GM23338 (cell line): Measurements from ENCODE around the gene GRIN2A. TPM values are rescaled to one million over a fixed set of nuclear protein-coding genes. Genes with fewer than 3 reads are reported as not detected.

Experiments
- ATAC-seq: fragments of 200-7000 bp; cut with Tn5 transposase; 3 replicates; pipeline ENCODE4 v1.9.1; 2020
- DNase-seq: peaks from one replicate; pipeline ENCODE4 v3.0.0-alpha.2; 2015; ENCODE audit warnings: low spot score
- H2AFZ ChIP-seq: fragments of 200-600 bp; sonication (generic); 2 replicates; pipeline ENCODE4 v1.8.0; 2016; ENCODE audit warnings: antibody characterized with exemption, mild to moderate bottlenecking, moderate library complexity
- H3F3A ChIP-seq: fragments of 200-600 bp; sonication (generic); replicated peaks from 2 replicates; pipeline ENCODE4 v1.8.0; 2017; ENCODE audit warnings: antibody characterized with exemption, mixed run types, low read depth
- H3K27ac ChIP-seq: fragments of 200-600 bp; sonication (generic); 2 replicates; pipeline ENCODE4 v1.6.1; 2016; ENCODE audit warnings: low read depth
- H3K27me3 ChIP-seq: fragments of 200-600 bp; sonication (generic); 2 replicates; pipeline ENCODE4 v1.8.0; 2016; ENCODE audit warnings: mild to moderate bottlenecking, mixed run types, moderate library complexity; ENCODE audit not compliant: insufficient read depth
- H3K36me3 ChIP-seq: fragments of 200-600 bp; sonication (generic); 2 replicates; pipeline ENCODE4 v1.8.0; 2016; ENCODE audit warnings: mild to moderate bottlenecking; ENCODE audit not compliant: insufficient read depth
- H3K4me1 ChIP-seq: fragments of 200-600 bp; sonication (generic); 2 replicates; pipeline ENCODE4 v1.8.0; 2016; ENCODE audit warnings: mild to moderate bottlenecking, moderate library complexity; ENCODE audit not compliant: insufficient read depth
- H3K4me2 ChIP-seq: fragments of 200-600 bp; sonication (generic); 2 replicates; pipeline ENCODE4 v1.7.1; 2017; ENCODE audit warnings: mixed run types
- H3K4me3 ChIP-seq: fragments of 200-600 bp; sonication (generic); 2 replicates; pipeline ENCODE4 v1.6.1; 2016; ENCODE audit warnings: mixed run types
- H3K79me2 ChIP-seq: fragments of 200-600 bp; sonication (generic); replicated peaks from 2 replicates; pipeline ENCODE4 v1.8.0; 2017; ENCODE audit warnings: mild to moderate bottlenecking; ENCODE audit not compliant: insufficient read depth
- H3K9me2 ChIP-seq: fragments of 200-600 bp; sonication (generic); 2 replicates; pipeline ENCODE4 v1.8.0; 2017; ENCODE audit not compliant: insufficient read depth
- H4K20me1 ChIP-seq: fragments of 200-600 bp; sonication (generic); replicated peaks from 2 replicates; pipeline ENCODE4 v1.8.0; 2017; ENCODE audit warnings: mild to moderate bottlenecking; ENCODE audit not compliant: insufficient read depth
- H3K27ac Mint-ChIP-seq: 2 replicates; pipeline ENCODE4 v1.8.0; 2020; ENCODE audit warnings: inconsistent platforms, mild to moderate bottlenecking, moderate library complexity, mixed read lengths
- H3K27me3 Mint-ChIP-seq: 3 replicates; pipeline ENCODE4 v1.8.0; 2022; ENCODE audit warnings: low read depth, mild to moderate bottlenecking, moderate library complexity, mixed read lengths, inconsistent platforms; ENCODE audit not compliant: insufficient read depth, poor library complexity
- H3K36me3 Mint-ChIP-seq: 3 replicates; pipeline ENCODE4 v1.8.0; 2021; ENCODE audit warnings: low read depth, mild to moderate bottlenecking, inconsistent platforms, moderate library complexity, mixed read lengths
- H3K4me1 Mint-ChIP-seq: 3 replicates; pipeline ENCODE4 v1.8.0; 2020; ENCODE audit warnings: mild to moderate bottlenecking, inconsistent platforms, mixed read lengths
- H3K4me3 Mint-ChIP-seq: 3 replicates; pipeline ENCODE4 v1.8.0; 2021; ENCODE audit warnings: moderate library complexity, mild to moderate bottlenecking, inconsistent platforms, mixed read lengths
- H3K9me3 Mint-ChIP-seq: 3 replicates; pipeline ENCODE4 v1.8.0; 2020; ENCODE audit warnings: moderate library complexity, mild to moderate bottlenecking, inconsistent platforms, mixed read lengths
- EZH2 ChIP-seq: fragments of 200-600 bp; sonication (generic); IDR thresholded peaks from one replicate; pipeline ENCODE4 v1.8.0; 2017; ENCODE audit warnings: antibody characterized with exemption, mild to moderate bottlenecking, low read depth; ENCODE audit not compliant: unreplicated experiment
- STAT1 ChIP-seq: IDR thresholded peaks from one replicate; pipeline ENCODE4 v1.6.1; 2016; ENCODE audit warnings: antibody characterized with exemption; ENCODE audit not compliant: unreplicated experiment
- ZNF331 ChIP-seq: fragments of 250-450 bp; sonication (Bioruptor Pico); IDR thresholded peaks from 2 replicates; pipeline ENCODE4 v1.5.0; 2020; ENCODE audit warnings: low read depth, mild to moderate bottlenecking, moderate library complexity
- polyA plus RNA-seq: library from polyadenylated mRNA; unstranded; fragments of >200 nt; fragmentation: Nextera tagmentation; extraction: Ambion mirVana; gene quantifications from 2 replicates; pipeline ENCODE4 v1.2.1, GENCODE V29; 2016
- total RNA-seq: library from RNA; depleted of rRNA; stranded (reverse); fragments of >200 nt; shearing (Covaris generic); gene quantifications from 2 replicates; pipeline ENCODE4 v1.2.3, GENCODE V29; 2014
- TF ChIP-seq, protein P1 (sequence below), 2 experiments: fragments of 200-600 bp in 1 of 2; sonication (generic) in 1 of 2; conservative IDR thresholded peaks; 2 replicates each; pipeline versions ENCODE4 v1.5.1 to v1.6.1; 2016 to 2017; ENCODE audit warnings: antibody characterized with exemption in 2 of 2, low read depth in 2 of 2, mild to moderate bottlenecking in 2 of 2, moderate library complexity in 1 of 2

Gene GRIN2A
- total and polyA plus RNA-seq, 2 experiments from 2014 or later: 0.89 to 5.1 TPM

GRCh38 chr16:10136916-10137315 lies 45.3 kb downstream of the GRIN2A start:
- Histone ChIP-seq H2AFZ (no peak overlapping the region), H3F3A (no peaks in the 10 kb centered on the region), H3K27ac (no peak overlapping the region), H3K4me1 (no peaks in the 10 kb centered on the region), H3K36me3 (no peaks in the 10 kb centered on the region), H3K4me2 (no peak overlapping the region), H3K4me3 (no peak overlapping the region), H3K9me2 (no peaks in the 10 kb centered on the region), H3K79me2 (no peaks in the 10 kb centered on the region), H3K27me3 (no peaks in the 10 kb centered on the region), H4K20me1 (no peaks in the 10 kb centered on the region)
- Mint-ChIP-seq H3K36me3 (peaks cover 3% of the 10 kb centered on the region; the same call in 1 of the 3 replicates), H3K4me3 (no peak overlapping the region), H3K27me3 (no peaks in the 10 kb centered on the region), H3K27ac (no peak overlapping the region), H3K4me1 (no peaks in the 10 kb centered on the region), H3K9me3 (peaks cover 3% of the 10 kb centered on the region; the same call in 1 of the 3 replicates)
- peak; percentile 81 for ATAC-seq
- TF ChIP-seq, protein P1, sequence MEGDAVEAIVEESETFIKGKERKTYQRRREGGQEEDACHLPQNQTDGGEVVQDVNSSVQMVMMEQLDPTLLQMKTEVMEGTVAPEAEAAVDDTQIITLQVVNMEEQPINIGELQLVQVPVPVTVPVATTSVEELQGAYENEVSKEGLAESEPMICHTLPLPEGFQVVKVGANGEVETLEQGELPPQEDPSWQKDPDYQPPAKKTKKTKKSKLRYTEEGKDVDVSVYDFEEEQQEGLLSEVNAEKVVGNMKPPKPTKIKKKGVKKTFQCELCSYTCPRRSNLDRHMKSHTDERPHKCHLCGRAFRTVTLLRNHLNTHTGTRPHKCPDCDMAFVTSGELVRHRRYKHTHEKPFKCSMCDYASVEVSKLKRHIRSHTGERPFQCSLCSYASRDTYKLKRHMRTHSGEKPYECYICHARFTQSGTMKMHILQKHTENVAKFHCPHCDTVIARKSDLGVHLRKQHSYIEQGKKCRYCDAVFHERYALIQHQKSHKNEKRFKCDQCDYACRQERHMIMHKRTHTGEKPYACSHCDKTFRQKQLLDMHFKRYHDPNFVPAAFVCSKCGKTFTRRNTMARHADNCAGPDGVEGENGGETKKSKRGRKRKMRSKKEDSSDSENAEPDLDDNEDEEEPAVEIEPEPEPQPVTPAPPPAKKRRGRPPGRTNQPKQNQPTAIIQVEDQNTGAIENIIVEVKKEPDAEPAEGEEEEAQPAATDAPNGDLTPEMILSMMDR (conservative IDR thresholded peaks at IDR 0.05; ENCODE audit: low read depth in 2 of 2): peak; percentile 48 to 64
- no peak for TF ChIP-seq ZNF331 (CRISPR knock-in tag)
- DNase-seq: peak; percentile 69

DNA sequence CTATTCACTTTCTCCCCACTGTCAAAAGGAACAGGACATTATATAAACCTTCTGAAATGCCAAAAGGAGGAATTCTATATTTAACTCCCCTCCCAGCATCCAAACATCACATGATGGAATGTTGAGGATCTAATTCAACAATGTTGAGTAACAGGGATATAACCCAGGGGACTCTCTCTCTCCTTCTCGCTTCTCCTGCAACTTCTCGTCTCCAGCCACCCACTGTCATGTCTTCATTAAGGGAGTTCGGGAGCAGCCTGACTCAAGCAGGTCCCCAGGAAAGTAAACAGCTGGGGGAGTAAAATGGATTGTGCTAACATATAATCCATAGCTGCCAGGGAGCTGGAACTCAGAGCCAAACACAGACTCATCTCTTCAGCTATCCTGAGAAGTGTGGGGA lies 51.7 kb downstream of the GRIN2A start:
- Mint-ChIP-seq H3K9me3 (peaks cover 3% of the 10 kb centered on the region; the same call in 1 of the 3 replicates), H3K4me3 (no peak overlapping the region), H3K27me3 (no peaks in the 10 kb centered on the region), H3K36me3 (peaks cover 3% of the 10 kb centered on the region; the same call in 1 of the 3 replicates), H3K27ac (no peak overlapping the region), H3K4me1 (no peaks in the 10 kb centered on the region)
- no peak overlapping the region for H3K27ac ChIP-seq
- TF ChIP-seq EZH2 (no peak), STAT1 (no peak)
- TF ChIP-seq, protein P1 (conservative IDR thresholded peaks at IDR 0.05; ENCODE audit: low read depth in 2 of 2): no peak
- no peak overlapping the region for H3K4me3 ChIP-seq
- H3K4me1 ChIP-seq: no peaks in the 10 kb centered on the region
- H3K9me2 ChIP-seq: peaks cover 4% of the 10 kb centered on the region; the same call in 1 of the 2 replicates
- H3K36me3 ChIP-seq: no peaks in the 10 kb centered on the region
- no peaks in the 10 kb centered on the region for H3K27me3 ChIP-seq
- H3K4me2 ChIP-seq: no peak overlapping the region
- no peaks in the 10 kb centered on the region for H4K20me1 ChIP-seq
- no peak for ATAC-seq
- no peaks in the 10 kb centered on the region for H3K79me2 ChIP-seq
- no peak overlapping the region for H2AFZ ChIP-seq
- DNase-seq: no peak
- H3F3A ChIP-seq: no peaks in the 10 kb centered on the region
